Measurements from ENCODE around the gene SORCS2. TPM values are rescaled to one million over a fixed set of nuclear protein-coding genes. Genes with fewer than 3 reads are reported as not detected.

SORCS2 gene
- total RNA-seq, 2 donors from 2014 or later, result 0.68 to 0.92 TPM

DNA sequence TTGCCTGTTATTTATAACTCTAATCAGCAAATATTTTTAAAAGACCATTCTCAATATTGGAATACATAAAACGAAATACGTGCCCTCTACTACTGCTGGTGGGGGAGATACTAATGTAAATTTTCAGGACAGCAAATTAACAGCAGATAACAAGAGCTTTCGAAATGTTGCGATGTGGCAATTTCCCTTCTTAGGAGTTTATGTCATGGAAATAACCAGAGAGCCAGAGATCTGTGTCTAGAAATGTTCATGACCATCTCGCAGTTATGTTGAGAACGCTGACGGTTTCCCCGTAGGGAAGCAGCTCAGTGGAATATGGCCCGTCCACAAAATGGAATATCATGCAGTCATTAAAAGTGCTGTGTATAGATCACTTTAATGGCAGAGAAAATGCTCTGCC is 480.8 kb downstream of the SORCS2 start:
- Histone ChIP-seq H3K36me3 (no peaks in the 10 kb centered on the region), H3K27ac (no peak overlapping the region), H3K4me3 (no peak overlapping the region), H3K27me3 (replicated peaks; ENCODE audit: insufficient read depth) (no peaks in the 10 kb centered on the region), H3K9me3 (peaks cover 4% of the 10 kb centered on the region), H3K4me1 (ENCODE audit: control insufficient read depth in 1 of 2, low read depth in 2 of 2) (no peaks in the 10 kb centered on the region)
- ATAC-seq (ENCODE audit: insufficient number of reproducible peaks, low FRiP score, low read depth), result no peak
- no peak for DNase-seq (ENCODE audit: low spot score)
- TF ChIP-seq, protein P1, sequence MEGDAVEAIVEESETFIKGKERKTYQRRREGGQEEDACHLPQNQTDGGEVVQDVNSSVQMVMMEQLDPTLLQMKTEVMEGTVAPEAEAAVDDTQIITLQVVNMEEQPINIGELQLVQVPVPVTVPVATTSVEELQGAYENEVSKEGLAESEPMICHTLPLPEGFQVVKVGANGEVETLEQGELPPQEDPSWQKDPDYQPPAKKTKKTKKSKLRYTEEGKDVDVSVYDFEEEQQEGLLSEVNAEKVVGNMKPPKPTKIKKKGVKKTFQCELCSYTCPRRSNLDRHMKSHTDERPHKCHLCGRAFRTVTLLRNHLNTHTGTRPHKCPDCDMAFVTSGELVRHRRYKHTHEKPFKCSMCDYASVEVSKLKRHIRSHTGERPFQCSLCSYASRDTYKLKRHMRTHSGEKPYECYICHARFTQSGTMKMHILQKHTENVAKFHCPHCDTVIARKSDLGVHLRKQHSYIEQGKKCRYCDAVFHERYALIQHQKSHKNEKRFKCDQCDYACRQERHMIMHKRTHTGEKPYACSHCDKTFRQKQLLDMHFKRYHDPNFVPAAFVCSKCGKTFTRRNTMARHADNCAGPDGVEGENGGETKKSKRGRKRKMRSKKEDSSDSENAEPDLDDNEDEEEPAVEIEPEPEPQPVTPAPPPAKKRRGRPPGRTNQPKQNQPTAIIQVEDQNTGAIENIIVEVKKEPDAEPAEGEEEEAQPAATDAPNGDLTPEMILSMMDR (IDR thresholded peaks at IDR 0.05), result no peak

GRCh38 chr4:7674706-7675105 is 482.4 kb downstream of the SORCS2 start:
- Histone ChIP-seq H3K36me3 (no peaks in the 10 kb centered on the region), H3K9me3 (peaks cover 4% of the 10 kb centered on the region), H3K27ac (no peak overlapping the region), H3K4me1 (ENCODE audit: control insufficient read depth in 1 of 2, low read depth in 2 of 2) (no peaks in the 10 kb centered on the region), H3K4me3 (no peak overlapping the region), H3K27me3 (replicated peaks; ENCODE audit: insufficient read depth) (no peaks in the 10 kb centered on the region)
- no peak for DNase-seq (ENCODE audit: low spot score)
- TF ChIP-seq, protein P1 (IDR thresholded peaks at IDR 0.05), result no peak
- ATAC-seq (ENCODE audit: insufficient number of reproducible peaks, low FRiP score, low read depth), result no peak

DNA sequence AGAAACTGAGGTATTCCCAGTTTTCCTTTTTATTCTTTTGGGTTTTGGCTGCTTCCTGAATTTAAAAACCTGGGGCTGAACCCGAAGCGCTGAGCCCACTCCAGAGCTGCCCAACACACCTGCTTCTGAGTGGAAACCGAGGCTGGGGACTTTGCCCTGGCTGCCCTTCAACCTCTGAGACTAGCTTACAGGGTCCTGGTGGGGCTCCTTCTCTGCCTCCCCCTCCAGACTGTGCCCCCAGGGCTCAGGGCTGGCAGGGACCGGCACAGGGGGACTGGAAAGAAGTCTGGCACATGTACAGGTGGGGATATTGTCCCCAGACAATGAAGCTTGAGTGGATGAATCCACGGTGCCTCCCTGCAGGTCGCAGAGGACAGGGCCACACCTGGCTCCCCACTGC is 482.8 kb downstream of the SORCS2 start:
- Histone ChIP-seq H3K9me3 (peaks cover 4% of the 10 kb centered on the region), H3K27me3 (replicated peaks; ENCODE audit: insufficient read depth) (no peaks in the 10 kb centered on the region), H3K27ac (no peak overlapping the region), H3K4me3 (no peak overlapping the region), H3K4me1 (ENCODE audit: control insufficient read depth in 1 of 2, low read depth in 2 of 2) (no peaks in the 10 kb centered on the region), H3K36me3 (no peaks in the 10 kb centered on the region)
- TF ChIP-seq, protein P1 (IDR thresholded peaks at IDR 0.05), result no peak
- DNase-seq (ENCODE audit: low spot score) (no peak), ATAC-seq (ENCODE audit: insufficient number of reproducible peaks, low FRiP score, low read depth) (no peak)

- TF ChIP-seq, protein P1 (IDR thresholded peaks at IDR 0.05), result no peak
- H3K36me3 ChIP-seq, result no peaks in the 10 kb centered on the region
- no peak overlapping the region for H3K4me3 ChIP-seq
- no peaks in the 10 kb centered on the region for H3K27me3 ChIP-seq (replicated peaks; ENCODE audit: insufficient read depth)
- DNase-seq (ENCODE audit: low spot score) (no peak), ATAC-seq (ENCODE audit: insufficient number of reproducible peaks, low FRiP score, low read depth) (no peak)
- no peaks in the 10 kb centered on the region for H3K4me1 ChIP-seq (ENCODE audit: control insufficient read depth in 1 of 2, low read depth in 2 of 2)
- no peak overlapping the region for H3K27ac ChIP-seq
- peaks cover 4% of the 10 kb centered on the region for H3K9me3 ChIP-seq
Measured at GRCh38 chr4:7675612-7676320, 483.4 kb downstream of the SORCS2 start.

DNA sequence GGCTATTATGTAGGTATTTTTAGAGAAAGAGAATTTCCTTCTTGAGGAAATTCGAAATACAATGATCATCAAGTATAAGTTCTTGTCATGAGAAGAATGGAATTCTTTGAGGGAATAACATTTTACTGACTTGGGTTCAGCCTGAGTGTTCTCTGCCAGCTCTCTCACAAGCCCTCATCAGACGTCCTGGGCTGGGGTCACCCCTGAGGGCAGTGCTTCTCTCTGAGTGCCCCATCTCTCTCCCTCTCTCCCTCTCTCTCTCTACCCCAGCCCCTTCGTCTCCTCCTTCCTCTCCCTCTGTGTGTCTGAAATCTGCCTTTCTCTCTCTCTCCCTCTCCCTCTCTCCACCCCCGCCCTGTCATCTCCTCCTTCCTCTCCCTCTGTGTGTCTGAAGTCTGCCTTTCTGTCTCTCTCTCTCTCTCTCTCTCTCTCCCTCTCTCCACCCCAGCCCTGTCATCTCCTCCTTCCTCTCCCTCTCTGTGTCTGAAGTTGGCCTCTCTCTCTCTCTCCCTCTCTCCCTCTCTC is 484.1 kb downstream of the SORCS2 start:
- no peak for ATAC-seq (ENCODE audit: insufficient number of reproducible peaks, low FRiP score, low read depth)
- Histone ChIP-seq H3K4me3 (no peak overlapping the region), H3K27ac (no peak overlapping the region), H3K36me3 (no peaks in the 10 kb centered on the region), H3K27me3 (replicated peaks; ENCODE audit: insufficient read depth) (no peaks in the 10 kb centered on the region), H3K4me1 (ENCODE audit: control insufficient read depth in 1 of 2, low read depth in 2 of 2) (no peaks in the 10 kb centered on the region), H3K9me3 (peaks cover 4% of the 10 kb centered on the region)
- TF ChIP-seq, protein P1 (IDR thresholded peaks at IDR 0.05), result no peak
- DNase-seq (ENCODE audit: low spot score), result no peak
